HUES48 (cell line): ENCODE measurements around the gene PI3.

Source experiments
- H3K27ac ChIP-seq: one replicate; pipeline ENCODE4 v1.7.0; 2013; ENCODE audit warnings: low read depth, low read length, inconsistent platforms
- H3K27me3 ChIP-seq: 2 replicates; pipeline ENCODE4 v1.6.1; 2013; ENCODE audit warnings: mild to moderate bottlenecking, low read length; ENCODE audit not compliant: control insufficient read depth, insufficient read depth
- H3K36me3 ChIP-seq: 2 replicates; pipeline ENCODE4 v1.6.1; 2013; ENCODE audit warnings: low read length; ENCODE audit not compliant: control insufficient read depth, insufficient read depth
- H3K4me1 ChIP-seq: 2 replicates; pipeline ENCODE4 v1.6.1; 2013; ENCODE audit warnings: mild to moderate bottlenecking, low read length; ENCODE audit not compliant: control insufficient read depth, insufficient read depth
- H3K4me3 ChIP-seq: 2 replicates; pipeline ENCODE4 v1.5.1; 2013; ENCODE audit warnings: mild to moderate bottlenecking, low read depth, low read length
- H3K9ac ChIP-seq: 2 replicates; pipeline ENCODE4 v1.6.1; 2013; ENCODE audit warnings: mild to moderate bottlenecking, low read depth, low read length, moderate library complexity
- H3K9me3 ChIP-seq: 2 replicates; pipeline ENCODE4 v1.6.1; 2013; ENCODE audit warnings: low read length; ENCODE audit not compliant: control insufficient read depth, insufficient read depth

The PI3 gene

GRCh38 chr20:45221076-45221475 lies 46.4 kb downstream of the PI3 start, which contains the start of gene SEMG2:
Gene SEMG2 (plus strand): TSS chr20:45221373. CDS start chr20:45221390, 17 bp downstream.
- no peaks in the 10 kb centered on the region for H3K4me1 ChIP-seq
- H3K9me3 ChIP-seq: no peaks in the 10 kb centered on the region
- no peak within 1 kb of the TSS for H3K4me3 ChIP-seq
- H3K27ac ChIP-seq: no peak within 1 kb of the TSS
- peaks cover 8% of the 10 kb centered on the region; the same call in 1 of the 2 replicates for H3K27me3 ChIP-seq
- no peak within 1 kb of the TSS for H3K9ac ChIP-seq
- H3K36me3 ChIP-seq: no peaks in the 10 kb centered on the region

DNA sequence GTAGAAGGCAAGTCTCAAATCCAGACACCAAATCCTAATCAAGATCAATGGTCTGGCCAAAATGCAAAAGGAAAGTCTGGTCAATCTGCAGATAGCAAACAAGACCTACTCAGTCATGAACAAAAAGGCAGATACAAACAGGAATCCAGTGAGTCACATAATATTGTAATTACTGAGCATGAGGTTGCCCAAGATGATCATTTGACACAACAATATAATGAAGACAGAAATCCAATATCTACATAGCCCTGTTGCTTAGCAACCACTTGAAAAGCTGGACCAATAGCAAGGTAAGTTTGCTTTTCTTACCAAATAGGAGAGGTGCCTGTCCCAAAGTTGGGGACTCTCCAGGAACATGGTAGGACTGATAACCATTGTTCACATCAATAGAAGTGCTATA lies 48.4 kb downstream of the PI3 start:
- H3K4me3 ChIP-seq: no peak overlapping the region
- no peaks in the 10 kb centered on the region for H3K36me3 ChIP-seq
- no peak overlapping the region for H3K9ac ChIP-seq
- H3K4me1 ChIP-seq: no peaks in the 10 kb centered on the region
- peaks cover 8% of the 10 kb centered on the region for H3K27me3 ChIP-seq
- H3K9me3 ChIP-seq: no peaks in the 10 kb centered on the region
- H3K27ac ChIP-seq: no peak overlapping the region
